GM18870 (cell line): ENCODE measurements around the gene RELT.

Source experiments
- ATAC-seq: cut with Tn5 transposase; IDR thresholded peaks from one replicate; pipeline ENCODE4 v1.9.1; 2021; ENCODE audit warnings: moderate library complexity; ENCODE audit not compliant: unreplicated experiment

Gene RELT

DNA sequence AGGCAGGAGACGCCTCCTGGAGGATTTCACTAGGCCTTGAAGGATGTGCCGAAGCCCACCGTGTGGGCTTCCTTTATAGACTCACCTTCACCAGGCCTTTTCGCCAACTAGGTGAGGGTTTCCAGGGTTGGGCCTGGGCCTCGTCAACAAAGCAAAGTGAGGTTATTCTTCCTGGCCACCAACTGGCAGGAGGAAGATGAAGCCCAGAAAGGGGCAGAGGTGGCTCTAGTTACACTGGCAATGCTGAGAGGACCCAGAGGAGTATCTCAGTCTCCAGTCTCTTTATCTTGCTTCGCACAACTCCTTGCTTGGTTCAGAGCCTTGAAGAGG, 404 bp upstream of the RELT start:
- ATAC-seq: no peak

DNA sequence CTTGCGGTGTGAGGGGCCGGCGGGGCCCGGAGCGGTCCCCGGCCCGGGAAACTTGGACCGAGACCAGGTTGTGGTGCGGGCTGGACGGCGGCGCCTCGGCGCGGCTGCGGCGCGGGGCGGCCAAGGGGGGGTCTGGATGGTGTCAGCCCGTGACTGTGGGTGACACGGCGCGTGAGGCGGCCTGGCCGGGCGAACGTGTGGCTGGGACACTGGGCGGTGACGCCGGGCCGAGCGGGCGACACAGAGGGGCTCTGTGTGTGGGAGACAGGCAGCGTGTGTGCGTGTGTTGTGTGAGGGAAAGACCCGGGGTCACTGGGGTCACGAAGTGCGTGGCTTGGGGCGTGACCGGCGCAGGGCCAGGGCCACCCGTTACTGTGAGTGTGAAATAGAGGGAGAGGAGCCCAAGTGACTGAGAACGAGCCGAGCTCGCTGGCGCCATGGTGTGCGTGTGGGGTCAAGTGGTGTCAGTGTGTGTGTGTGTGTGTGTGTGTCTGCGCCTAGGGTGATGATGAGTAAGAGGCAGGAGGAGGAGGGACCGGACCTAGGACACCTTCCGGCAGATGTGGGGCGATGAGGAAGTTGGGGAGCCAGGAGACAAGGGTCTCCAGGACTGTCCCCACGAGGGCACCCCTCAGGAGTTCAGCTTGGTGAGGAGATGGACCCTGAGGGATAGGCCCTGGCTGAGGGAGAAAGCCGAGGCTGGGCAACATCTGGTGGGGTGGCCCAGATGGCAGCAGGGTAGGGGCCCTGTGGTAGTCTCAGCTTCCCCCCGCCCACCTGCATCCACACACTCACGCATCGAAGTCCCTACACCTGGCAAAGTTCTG, 817 bp downstream of the RELT start:
- ATAC-seq: peak; percentile 28

DNA sequence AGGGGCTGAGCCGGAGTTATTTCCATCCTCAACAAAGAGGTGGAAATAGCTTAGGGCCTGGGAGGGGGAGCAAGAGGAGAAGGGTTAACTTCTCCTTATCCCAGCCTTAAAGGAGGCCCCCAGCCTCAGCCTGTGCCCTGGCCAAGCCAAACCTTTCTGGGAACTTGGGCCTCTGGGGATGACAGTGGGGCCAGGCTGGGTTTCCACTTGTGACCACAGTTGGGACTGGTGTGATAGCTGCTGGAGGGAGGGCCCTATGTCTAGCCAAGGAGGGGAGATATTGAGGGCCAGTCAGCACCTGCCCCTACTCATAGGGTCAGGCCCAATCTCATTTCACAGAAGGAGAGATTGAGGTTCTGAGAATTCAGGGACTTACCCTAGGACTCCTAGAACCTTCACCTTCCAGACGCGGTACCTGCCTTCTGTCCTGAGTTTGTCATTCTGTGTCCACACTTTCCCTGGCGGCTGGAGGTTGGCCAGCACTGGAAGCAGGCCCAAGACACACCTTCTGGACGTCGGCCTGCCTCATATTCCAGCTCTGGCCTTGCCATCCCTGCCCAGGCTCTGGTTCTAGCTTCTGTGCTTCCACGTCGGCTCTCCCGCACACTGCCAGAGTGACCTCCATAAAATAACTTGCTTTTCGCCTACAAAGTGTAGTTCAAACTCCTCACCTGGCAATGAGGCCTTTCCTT, 3.1 kb downstream of the RELT start:
- no peak for ATAC-seq

DNA sequence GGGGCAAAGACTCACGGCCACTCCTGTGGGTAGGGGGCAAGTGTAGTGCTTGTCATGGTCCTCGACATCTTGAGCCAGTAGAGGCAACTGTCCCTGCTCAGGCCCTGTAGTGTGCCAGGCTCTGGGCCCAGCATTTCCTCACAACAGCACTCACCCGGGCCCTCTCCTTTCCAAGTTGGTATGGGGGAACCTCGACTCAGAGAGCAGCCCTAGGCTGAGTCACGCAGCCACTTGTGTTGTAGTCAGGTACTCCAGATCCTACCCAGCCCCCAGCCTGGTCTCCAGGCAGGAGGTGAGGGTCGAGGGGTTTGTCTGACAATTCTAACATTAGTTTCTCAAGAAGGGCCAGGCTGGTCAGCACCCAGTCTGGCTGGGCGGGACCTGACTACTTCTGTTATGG, 4.1 kb downstream of the RELT start:
- ATAC-seq: no peak

DNA sequence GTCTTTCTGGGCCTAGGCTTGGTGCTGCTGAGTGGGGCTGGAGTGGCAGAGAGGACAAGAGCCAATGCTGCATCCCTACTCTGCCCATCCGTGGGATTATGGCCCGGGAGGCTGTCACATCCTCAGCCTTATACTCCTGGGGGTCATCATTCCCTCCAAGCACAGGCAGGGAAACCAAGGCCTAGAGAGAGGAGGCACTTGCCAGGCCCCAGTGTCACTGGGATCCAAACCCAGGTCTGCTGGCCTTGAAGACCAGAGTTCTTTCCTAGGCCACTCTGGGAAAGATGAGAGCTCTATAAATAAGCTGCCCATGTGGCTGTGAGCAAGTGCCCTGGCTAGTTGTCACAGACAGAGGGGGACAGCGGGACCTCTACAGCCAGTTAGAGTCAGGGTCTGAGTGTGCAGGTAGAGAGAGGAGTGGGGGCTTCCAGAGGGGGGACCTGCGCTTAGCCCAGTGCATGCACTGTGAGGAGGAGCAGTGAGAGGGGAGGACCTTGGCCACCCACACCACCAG, 4.8 kb downstream of the RELT start:
- no peak for ATAC-seq

DNA sequence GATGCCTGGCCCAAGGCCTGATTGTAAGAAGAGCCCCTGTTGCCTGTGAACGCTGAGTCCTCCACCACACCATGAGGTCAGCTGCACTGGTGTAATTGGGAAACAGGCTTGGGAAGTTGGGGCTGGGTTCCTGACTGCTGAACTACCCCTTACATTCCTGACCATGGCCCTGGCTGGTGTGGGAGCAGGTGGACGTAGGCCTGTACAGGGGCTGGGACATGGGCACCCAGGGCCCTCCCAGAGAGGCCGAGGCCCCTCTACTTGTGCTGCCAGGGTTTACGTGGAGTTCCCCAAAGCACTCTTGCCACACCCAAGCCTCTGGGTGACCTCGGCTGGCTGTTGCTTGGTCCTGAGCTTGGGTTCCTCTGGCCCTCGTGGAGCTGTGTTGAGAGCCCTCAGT, 5.4 kb downstream of the RELT start:
- no peak for ATAC-seq

DNA sequence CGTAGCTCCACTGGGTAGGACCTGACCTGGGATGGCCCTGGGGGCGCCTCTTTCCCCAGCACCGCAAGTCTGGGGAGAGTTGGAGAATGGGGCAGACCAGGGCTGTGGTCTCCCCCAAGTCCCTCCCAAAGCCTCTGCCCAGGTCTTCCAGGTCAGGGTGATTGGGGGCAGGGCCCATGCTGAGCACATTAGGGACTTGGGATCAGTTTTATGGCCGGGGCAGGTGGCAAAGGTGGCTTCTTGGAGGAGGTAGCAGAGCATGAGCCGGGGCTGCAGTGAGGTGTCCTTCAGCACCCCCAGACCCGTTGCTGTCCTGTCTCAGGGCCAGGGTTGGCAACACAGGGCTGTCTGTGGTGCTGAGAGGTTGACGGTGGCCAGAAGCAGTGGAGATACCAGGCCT, 6.0 kb downstream of the RELT start:
- no peak for ATAC-seq

DNA sequence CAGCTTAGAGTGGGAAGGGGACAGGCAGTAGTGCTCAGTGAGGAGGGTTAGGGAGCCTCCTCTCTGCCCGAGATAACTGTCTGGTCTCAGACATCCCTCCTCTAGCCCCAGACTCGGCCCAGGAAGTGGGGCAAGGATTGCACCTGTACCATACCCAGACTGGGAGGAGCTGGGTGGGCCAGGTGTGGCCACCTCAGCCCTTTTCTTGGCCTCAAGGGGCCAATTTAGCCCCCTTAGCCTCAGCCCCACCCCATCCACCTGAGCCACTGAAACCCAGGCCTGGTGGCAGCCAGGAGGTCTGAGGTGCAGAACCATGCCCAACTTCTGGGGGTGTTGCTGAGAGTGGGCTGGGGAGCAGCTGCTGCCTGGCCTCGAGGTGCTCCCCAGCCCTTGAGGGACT, 6.5 kb downstream of the RELT start:
- no peak for ATAC-seq

DNA sequence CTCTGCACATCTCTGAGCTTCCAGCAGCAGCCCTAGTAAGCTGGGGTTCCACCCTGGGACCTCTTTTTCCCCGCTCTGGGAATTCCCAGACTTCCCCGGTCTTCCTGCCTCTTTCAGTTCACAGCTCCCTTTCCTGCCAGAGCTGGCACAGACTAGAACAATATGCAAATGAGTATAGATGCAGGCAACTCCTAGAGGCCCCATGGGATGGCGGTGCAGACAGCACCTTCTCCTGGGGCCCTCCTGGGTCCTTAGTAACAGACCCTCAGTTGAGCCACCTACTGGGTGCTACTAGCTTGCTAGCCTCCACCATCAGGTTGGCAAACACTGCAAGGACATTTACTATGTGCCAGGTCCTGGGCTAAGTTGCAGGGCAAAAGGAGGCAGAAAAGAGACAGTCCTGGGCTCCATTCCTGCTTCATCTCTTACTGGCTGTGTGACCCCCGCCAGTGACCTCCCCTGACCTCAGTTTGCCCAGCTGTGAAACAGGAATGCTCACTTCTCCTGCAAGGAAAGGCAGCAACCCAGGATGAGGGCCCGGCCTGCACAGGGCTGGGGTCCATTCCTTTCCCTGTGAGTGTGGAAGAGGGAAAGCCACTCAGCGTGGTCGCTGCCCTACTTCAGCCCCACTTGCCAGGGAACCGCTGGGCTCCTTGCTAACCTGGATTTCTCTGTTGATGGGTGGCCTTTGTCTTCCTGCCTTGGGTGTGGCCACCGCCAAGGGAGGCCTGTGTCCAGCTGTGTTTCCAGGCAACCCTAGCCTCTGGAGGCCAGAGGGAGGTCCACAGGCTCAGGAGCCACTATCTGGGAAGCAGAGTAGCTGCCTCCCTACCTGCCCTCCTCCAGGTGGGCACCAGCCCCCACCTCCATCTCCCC, 7.3 kb downstream of the RELT start:
- ATAC-seq: no peak

DNA sequence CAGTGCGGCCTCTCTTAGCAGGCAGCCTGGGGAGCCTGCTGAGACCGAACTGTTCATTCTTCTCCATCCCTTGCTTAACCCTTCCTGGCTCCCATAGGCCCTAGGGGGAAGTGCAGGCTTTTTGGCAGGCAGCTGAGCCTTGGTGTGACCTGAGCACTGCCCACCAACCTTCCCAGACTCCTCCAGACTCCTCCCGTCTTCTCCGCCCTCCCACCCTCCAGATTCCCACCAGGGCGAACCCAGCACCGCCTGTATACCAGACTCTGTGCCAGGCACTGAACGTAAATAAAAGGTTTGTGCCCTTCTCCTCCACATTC, 7.9 kb downstream of the RELT start:
- ATAC-seq: no peak

DNA sequence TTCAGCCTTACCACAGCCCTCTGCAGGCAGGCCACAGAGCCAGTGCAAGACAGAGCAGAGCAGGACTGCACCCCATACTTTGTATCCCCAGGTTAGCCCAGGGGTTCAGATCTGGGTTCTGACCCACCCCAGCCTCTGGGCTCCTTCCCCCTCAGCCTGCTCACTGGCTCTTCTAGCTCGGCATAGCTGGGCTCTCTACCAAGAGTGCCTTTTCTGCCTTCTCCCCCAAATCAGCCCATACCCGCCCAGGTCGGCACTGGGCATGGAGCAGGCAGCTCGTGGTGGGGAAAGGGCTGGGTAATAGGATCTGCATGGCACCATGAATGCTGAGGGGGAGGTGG, 8.3 kb downstream of the RELT start:
- ATAC-seq: no peak

DNA sequence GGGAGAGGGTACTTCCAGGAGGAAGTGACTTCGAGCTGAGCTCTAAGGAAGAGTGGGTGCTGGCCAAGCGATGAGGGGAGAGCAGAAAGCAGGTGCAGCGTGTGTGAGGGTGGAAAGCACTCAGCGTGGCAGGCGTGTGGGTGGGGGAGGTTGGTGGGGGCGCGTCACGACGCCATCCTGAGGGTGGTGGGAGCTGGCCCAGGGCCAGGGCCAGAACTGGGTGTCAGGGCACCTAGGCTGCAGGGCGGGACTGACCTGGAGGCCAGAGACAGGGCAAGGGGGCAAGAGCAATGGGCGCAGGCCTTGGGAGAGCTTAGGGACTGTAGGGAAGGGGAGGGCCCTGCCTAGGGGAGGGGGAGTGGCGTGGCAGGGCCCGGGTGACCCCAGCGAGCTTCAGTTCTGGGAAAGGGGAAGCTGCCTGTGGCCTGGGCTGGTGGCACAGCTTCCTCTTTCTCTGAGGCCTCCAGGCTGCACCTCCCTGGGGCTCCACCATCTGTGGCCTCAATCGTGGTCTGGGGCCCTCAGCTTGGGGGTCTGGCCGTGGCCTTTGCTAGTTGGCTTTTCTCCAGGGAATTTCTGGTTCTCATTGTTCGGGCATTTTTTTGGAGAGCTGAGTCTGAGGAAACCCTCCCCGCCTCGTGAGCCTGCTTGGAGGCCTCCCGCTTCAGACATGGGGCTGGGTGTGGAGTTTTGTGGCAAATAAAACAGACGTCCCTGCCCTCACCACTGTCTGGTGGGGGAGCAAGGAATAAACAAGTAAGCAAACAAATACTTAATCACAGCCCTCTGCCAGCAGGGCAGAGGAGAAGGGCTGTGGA, 8.9 kb downstream of the RELT start:
- ATAC-seq: no peak

DNA sequence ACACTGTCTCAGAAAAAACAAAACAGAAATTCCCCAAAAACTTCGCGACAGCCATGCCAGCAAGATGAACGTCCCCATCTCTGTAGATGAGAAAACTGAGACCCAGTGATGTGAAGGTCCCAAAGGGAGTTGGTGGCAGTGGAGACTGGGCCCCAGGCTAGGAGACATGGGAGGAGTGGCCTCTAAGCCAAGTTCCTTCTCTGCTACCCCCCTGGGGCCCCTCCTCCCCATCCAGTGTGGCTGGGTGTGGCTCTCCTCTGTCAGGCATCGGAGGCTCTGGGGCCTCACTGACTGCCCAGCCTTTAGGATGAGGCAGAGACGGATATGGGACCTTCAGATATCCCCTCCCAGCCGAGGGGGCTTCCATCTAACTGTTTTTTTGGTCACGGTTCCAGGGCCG, 9.8 kb downstream of the RELT start:
- no peak for ATAC-seq

DNA sequence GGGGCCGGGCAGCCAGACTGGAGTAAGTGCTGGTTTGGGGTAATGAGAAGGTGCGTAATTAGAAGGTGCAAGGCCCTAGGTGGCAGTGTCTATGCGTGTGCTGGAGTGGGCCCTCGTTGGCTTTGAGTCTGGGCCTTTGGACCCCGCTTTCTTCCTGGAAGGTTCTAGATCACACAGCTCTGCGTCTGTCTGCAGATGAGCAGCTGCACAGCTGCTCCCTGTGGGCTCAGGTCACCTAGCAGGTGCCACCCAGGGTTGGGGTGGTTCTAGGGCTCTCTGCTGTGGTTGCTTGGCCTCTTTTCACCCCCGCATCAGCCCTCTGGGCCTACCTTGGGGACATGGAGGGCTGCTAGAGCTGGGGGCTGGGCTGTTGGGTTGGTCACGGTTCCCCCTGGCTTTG, 10.3 kb downstream of the RELT start:
- no peak for ATAC-seq

DNA sequence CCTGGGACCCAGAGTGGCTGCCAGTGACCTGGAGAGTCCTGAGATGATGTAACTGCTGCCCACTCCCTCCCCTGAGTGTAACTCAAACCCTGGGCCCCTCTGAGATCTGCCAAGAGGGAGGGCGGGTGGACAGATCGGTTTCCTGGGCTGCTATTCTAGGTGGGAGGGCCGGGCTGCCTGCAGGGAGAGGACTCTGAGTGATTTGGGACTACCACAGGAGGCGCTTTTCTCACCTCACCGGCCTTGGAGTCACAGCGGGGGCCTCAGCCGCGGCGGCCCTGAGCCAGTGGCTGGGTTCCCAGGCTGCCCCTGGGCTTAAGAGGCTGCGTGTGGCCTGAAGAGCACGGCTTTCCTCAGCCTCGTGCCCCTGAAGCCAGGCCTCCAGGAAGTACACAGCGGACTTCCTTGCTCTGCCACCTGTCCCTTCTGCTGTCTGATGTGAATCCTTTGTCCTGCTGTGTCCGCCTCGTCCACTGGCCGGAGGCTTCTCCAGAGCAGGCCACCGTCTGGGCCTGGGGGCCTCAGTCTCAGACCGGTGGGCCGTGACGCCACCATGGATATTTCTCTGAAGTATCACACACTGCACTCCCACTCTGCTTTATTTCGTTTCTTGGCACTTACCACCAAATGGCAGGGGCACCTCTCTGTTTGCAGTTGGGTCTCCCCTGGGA, 11.5 kb downstream of the RELT start:
- ATAC-seq: no peak

DNA sequence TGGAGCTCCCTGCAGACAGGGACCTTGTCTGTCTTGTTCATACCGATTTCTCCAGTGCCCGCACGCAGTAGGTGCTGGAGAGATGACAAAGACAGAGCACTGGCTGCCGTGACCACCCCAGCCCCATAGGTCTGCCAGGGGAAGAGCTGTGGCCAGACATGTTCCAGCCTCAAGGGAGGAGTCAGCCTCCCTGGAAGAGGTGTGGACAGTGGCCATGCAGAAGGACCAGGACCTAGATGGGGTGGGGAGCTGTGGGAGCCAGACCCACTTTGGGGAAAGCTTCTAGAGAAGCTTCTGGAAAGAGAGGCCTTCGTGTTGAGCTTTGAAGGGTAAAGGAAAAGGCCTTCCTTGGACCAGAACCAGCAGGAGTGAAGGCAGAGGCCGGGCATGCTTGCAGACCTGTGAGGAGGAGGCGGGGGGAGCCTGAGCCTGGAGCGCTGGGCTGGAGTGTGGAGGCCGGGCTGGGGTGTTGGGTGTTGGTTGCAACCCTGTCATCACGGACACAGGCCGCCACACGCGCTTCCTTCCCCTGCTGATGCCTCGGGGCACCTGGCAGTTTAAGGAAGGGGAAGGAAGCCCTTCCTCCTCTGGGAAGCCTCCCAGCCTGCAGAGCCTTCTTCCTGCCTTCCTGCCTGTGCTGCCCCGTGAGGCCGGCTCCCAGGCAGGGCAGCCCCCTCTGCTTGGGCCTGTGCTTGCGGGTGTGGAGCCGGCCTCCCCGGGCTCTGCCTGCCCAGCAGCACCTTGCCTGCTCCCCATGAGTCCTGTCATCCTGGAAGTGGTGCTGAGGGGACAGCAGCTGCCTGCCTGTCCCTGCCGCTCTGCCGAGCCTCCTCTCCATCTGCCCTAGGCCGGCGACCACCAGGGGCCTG, 12.3 kb downstream of the RELT start:
- no peak for ATAC-seq

DNA sequence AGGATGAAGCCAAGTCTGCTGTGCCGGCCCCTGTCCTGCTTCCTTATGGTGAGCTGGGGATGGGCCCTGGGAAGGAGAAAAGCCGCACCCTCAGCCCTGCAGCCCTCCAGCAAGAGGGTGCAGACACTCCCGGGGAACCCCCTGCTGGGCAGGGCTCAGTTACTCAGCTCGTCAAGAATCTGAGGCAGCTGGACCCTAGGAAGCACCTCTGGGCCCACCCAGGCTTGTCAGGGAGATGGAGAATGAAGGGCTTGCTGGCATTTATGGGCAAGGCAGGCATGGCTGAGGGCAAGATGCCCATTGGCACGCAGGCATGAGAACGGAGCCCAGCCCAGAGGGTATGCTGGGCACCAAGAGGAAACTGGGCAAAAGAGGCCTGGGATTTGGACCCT, 12.9 kb downstream of the RELT start:
- ATAC-seq: no peak

DNA sequence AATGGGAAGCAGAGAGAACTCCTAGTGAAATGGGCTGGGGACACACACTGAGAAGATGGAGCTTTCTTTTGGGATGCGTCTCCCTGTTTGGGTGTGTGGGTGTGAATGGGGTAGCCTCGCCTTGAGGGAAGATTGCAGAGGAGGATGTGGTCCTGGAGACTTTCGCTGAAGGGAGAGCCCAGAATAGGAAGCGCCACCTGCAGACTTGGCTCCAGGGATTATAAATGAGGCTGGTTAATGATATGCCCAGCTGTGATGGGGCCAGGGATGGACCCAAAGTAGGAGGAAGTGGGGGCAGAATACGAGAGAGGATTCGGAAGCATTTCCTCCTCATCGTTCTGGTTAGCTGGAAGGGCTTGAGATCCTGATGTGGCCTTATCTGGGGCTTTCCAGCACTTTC, 13.7 kb downstream of the RELT start:
- ATAC-seq: no peak
